ENCODE data around the gene WDR93.

The WDR93 gene

DNA sequence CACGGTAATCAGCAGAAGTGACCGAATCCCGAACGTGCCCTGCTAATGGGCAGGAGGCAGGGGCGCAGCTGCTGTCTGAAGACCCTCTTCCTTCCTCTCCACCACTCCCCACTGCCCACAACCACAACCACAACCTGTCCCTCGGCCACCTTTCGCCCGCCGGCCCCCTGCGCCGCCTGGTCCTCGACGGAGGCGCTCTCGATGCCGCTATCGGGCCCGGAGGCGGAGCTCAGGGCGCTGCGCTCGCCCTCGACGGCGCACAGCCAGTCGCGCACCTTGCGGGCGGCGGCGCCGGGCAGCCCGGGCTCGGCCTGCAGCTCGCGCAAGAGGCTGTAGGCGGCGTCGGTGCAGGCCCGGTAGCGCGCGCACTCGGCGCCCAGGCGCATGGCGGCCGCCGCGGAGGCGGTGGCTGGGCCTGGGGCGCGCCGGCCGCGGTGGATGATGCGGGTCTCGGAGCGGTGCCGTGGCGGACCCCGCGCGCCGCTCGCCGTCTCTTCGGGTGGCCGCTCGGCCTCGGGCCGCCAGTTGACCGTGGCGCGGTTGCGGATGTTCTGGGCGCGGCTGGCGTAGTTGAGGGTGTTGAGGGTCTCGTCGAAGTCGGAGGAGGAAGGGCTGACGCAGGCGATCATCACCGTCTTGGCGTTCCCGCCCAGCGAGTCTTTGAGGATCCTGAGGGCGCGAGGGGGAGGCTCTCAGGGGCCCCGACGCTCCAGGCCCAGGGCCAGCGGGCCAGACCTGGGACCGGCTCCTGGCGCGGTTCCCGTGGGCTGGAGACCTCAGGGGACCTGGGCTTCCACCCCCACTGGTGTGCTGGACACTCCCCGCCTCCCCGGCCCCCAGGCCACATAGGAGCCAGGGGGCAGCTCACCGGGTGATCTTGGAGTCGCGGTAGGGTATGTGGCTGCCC, 42.3 kb upstream of the WDR93 start:
- no peak for TF ChIP-seq CTCF (IDR thresholded peaks at IDR 0.05)

DNA sequence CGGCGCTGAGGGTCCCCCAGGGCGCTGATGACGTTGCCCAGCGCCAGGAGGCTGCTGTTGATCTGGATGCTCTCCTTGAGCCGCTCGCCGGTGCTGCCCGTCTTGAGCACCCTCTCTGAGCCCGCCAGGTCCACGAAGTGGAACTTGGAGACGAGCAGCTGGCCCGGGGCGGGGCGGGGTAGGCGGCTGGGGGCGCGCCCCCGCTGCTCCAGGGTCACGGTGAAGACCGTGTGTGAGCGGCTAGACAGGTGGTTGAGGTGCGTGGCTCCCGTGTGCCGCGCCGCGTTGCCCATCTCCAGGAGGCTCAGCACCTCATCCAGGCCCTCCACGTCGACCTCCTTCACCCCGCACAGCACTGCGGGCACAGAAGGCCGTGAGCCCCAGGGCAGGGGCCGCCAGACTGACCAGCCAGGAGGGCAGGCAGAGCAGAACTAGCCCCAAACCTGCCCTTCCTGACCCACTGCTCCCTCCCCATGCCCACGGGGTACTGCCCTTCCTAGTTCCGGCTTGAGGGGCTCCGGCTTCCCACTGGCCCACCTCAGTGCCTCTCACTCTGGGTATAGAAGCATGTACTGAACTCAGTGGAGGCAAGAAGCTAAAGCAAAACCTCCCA, 41.5 kb upstream of the WDR93 start:
- TF ChIP-seq CTCF (IDR thresholded peaks at IDR 0.05), result no peak

DNA sequence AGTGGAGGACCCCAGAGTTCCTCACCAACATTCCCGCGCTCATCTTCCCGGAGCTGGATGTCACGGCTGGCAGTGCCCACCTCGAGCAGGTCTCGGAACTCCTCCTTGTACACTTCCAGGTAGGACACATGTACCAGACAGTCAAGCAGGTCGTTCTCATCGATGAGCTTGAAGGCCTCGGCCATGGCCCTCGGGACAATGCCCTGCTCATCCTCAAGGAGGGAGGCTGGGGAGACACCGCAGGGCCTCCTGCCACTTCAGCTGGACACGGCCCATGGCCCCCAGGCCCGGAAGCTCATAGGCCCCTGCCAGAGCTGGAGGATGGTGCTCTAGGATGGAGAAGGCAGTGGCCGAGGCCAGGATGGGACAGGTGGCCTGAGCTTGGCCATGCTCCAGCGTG, 40.9 kb upstream of the WDR93 start:
- TF ChIP-seq CTCF (IDR thresholded peaks at IDR 0.05), result no peak

GRCh38 chr15:89652131-89652530, 38.5 kb upstream of the WDR93 start:
- no peak for TF ChIP-seq CTCF (IDR thresholded peaks at IDR 0.05)

DNA sequence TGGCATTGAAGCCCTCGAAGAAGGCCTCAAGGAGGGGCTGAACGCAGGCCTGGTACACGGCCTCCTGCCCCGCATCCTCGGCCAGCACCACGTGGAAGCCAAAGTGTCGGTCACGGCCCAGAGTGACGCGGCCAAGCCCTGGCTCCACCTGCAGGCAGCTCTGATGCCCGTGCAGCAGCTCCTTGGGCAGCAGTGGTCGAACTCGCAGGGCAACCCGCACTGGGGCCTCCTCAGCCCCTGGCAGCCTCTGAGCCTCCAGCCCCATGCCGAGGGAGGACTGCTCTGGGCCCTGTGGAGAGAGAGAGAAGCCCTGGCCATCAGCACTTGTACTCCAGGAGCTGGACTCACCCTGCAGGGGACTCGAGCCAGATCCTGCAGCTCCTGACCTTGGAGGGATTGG, 37.9 kb upstream of the WDR93 start:
- TF ChIP-seq CTCF (IDR thresholded peaks at IDR 0.05), result no peak

- no peak for TF ChIP-seq CTCF (IDR thresholded peaks at IDR 0.05)
Measured at GRCh38 chr15:89653578-89653977, 37.0 kb upstream of the WDR93 start.

GRCh38 chr15:89654301-89654761, 36.3 kb upstream of the WDR93 start:
- no peak for TF ChIP-seq CTCF (IDR thresholded peaks at IDR 0.05)
